HG02852 (cell line): ENCODE results near the gene EPS15.
"Not testable (repeated sequence)": the region's sequence is repeated elsewhere in the genome, so short reads cannot be mapped to it uniquely, and the experiment has no call there.

Experiments used
- ATAC-seq: cut with Tn5 transposase; IDR thresholded peaks from one replicate; pipeline ENCODE4 v1.9.1; 2021; ENCODE audit warnings: mild to moderate bottlenecking, moderate library complexity; ENCODE audit not compliant: unreplicated experiment

Gene EPS15

GRCh38 chr1:51543858-51544257 is 24.8 kb upstream of the EPS15 start:
- no peak for ATAC-seq

- ATAC-seq: no peak
Observed at GRCh38 chr1:51542158-51542953, 23.3 kb upstream of the EPS15 start.

GRCh38 chr1:51541313-51542050 is 22.4 kb upstream of the EPS15 start:
- ATAC-seq: no peak

GRCh38 chr1:51537568-51537967 is 18.5 kb upstream of the EPS15 start:
- no peak for ATAC-seq

- no peak for ATAC-seq
Observed at GRCh38 chr1:51535006-51535592, 16.0 kb upstream of the EPS15 start.

GRCh38 chr1:51534447-51534846 is 15.4 kb upstream of the EPS15 start:
- no peak for ATAC-seq

- no peak for ATAC-seq
Observed at GRCh38 chr1:51532853-51533252, 13.8 kb upstream of the EPS15 start.

- ATAC-seq: not testable (repeated sequence)
Observed at GRCh38 chr1:51530447-51530846, 11.4 kb upstream of the EPS15 start.

- no peak for ATAC-seq
Observed at GRCh38 chr1:51527144-51527543, 8.1 kb upstream of the EPS15 start.

GRCh38 chr1:51526248-51526647 is 7.2 kb upstream of the EPS15 start:
- ATAC-seq: peak; percentile 85

GRCh38 chr1:51525295-51525694 is 6.2 kb upstream of the EPS15 start:
- no peak for ATAC-seq

- ATAC-seq: no peak
Observed at GRCh38 chr1:51524817-51525216, 5.8 kb upstream of the EPS15 start.

- ATAC-seq: no peak
Observed at GRCh38 chr1:51523931-51524330, 4.9 kb upstream of the EPS15 start.

GRCh38 chr1:51520700-51521248 is 1.7 kb upstream of the EPS15 start:
- ATAC-seq: no peak

- no peak for ATAC-seq
Observed at GRCh38 chr1:51519865-51520699, 1.0 kb upstream of the EPS15 start.

- ATAC-seq: peak; percentile 38
Observed at GRCh38 chr1:51518586-51519047, 449 bp downstream of the EPS15 start.

- peak; percentile 36 for ATAC-seq
Observed at GRCh38 chr1:51518033-51518585, 957 bp downstream of the EPS15 start.

- ATAC-seq: no peak
Observed at GRCh38 chr1:51517361-51518032, 1.6 kb downstream of the EPS15 start.

GRCh38 chr1:51516649-51517158 is 2.4 kb downstream of the EPS15 start:
- ATAC-seq: no peak
